ENCODE data around the gene MGME1. TPM values are rescaled to one million over a fixed set of nuclear protein-coding genes. Genes with fewer than 3 reads are reported as not detected.

MGME1 gene
- total and polyA plus RNA-seq, 2 of the 13 experiments (the other 11 are each of a cell fraction or from before 2014, with no cell fraction given), result 36.7 to 66.6 TPM

GRCh38 chr20:17968366-17969277, at the start of gene MGME1, which contains the start of gene SNX5 (continued):
- peak; percentile 100 for TF ChIP-seq ARNT2 (CRISPR knock-in tag; IDR thresholded peaks at IDR 0.05; ENCODE audit: low read depth)
- TF ChIP-seq ZNF33A (CRISPR knock-in tag; IDR thresholded peaks at IDR 0.05; ENCODE audit: borderline replicate concordance), result no peak
- peak; percentile 92 for TF ChIP-seq KDM4B (CRISPR knock-in tag; IDR thresholded peaks at IDR 0.05)
- TF ChIP-seq SNAI1 (CRISPR knock-in tag; IDR thresholded peaks at IDR 0.05; ENCODE audit: borderline replicate concordance), result 0 out of 2 replicates have a peak, but pooled peaks have one; percentile 24
- peak; percentile 23; the same call in 1 of the 2 replicates for TF ChIP-seq ZNF816 (CRISPR knock-in tag; IDR thresholded peaks at IDR 0.05; ENCODE audit: borderline replicate concordance)
- peak; percentile 85; the same call in 1 of the 2 replicates for TF ChIP-seq ZNF136 (CRISPR knock-in tag; IDR thresholded peaks at IDR 0.05; ENCODE audit: low read depth)
- TF ChIP-seq SIX1 (CRISPR knock-in tag; IDR thresholded peaks at IDR 0.05; ENCODE audit: borderline replicate concordance), result peak; percentile 15
- TF ChIP-seq RNF2 (conservative IDR thresholded peaks at IDR 0.05; ENCODE audit: low read depth), result peak; percentile 98
- TF ChIP-seq NR2F1 (CRISPR knock-in tag; IDR thresholded peaks at IDR 0.05), result peak; percentile 14 to 45; a peak in 2 of 4 replicates
- no peak for TF ChIP-seq RFX1 (IDR thresholded peaks at IDR 0.05)
- peak; percentile 85 for TF ChIP-seq XRCC5 (optimal IDR thresholded peaks at IDR 0.05; ENCODE audit: low read length)
- peak; percentile 98 for TF ChIP-seq SNAPC2 (CRISPR knock-in tag; IDR thresholded peaks at IDR 0.05)
- peak; percentile 98 for TF ChIP-seq KLF6 (CRISPR knock-in tag; IDR thresholded peaks at IDR 0.05)
- TF ChIP-seq ZNF761 (CRISPR knock-in tag; conservative IDR thresholded peaks at IDR 0.05), result peak; percentile 51; the same call in 1 of the 2 replicates
- TF ChIP-seq FOSL2 (CRISPR knock-in tag; IDR thresholded peaks at IDR 0.05), result peak; percentile 86
- TF ChIP-seq, protein P1, sequence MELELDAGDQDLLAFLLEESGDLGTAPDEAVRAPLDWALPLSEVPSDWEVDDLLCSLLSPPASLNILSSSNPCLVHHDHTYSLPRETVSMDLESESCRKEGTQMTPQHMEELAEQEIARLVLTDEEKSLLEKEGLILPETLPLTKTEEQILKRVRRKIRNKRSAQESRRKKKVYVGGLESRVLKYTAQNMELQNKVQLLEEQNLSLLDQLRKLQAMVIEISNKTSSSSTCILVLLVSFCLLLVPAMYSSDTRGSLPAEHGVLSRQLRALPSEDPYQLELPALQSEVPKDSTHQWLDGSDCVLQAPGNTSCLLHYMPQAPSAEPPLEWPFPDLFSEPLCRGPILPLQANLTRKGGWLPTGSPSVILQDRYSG (CRISPR knock-in tag; IDR thresholded peaks at IDR 0.05), result peak; percentile 92
- peak; percentile 92 for TF ChIP-seq PRDM10 (CRISPR knock-in tag; IDR thresholded peaks at IDR 0.05; ENCODE audit: low read depth)
- TF ChIP-seq ZNF337 (CRISPR knock-in tag; IDR thresholded peaks at IDR 0.05; ENCODE audit: borderline replicate concordance, low read depth), result peak; percentile 90
- peak; percentile 99 for TF ChIP-seq KLF12 (CRISPR knock-in tag; IDR thresholded peaks at IDR 0.05; ENCODE audit: borderline replicate concordance)
- TF ChIP-seq ZNF616 (CRISPR knock-in tag; IDR thresholded peaks at IDR 0.05; ENCODE audit: low read depth), result peak; percentile 15; the same call in 1 of the 2 replicates
- peak; percentile 93 for TF ChIP-seq GABPB1 (CRISPR knock-in tag; IDR thresholded peaks at IDR 0.05)
- TF ChIP-seq ZFP36L1 (CRISPR knock-in tag; IDR thresholded peaks at IDR 0.05), result peak; percentile 100
- 0 out of 2 replicates have a peak, but pooled peaks have one; percentile 56 for TF ChIP-seq SP140L (CRISPR knock-in tag; IDR thresholded peaks at IDR 0.05; ENCODE audit: borderline replicate concordance)
- peak; percentile 72 for TF ChIP-seq MLLT10 (CRISPR knock-in tag; IDR thresholded peaks at IDR 0.05)

All from HepG2 (cell line).